ENCODE measurements around the gene EMC7.

The EMC7 gene

DNA sequence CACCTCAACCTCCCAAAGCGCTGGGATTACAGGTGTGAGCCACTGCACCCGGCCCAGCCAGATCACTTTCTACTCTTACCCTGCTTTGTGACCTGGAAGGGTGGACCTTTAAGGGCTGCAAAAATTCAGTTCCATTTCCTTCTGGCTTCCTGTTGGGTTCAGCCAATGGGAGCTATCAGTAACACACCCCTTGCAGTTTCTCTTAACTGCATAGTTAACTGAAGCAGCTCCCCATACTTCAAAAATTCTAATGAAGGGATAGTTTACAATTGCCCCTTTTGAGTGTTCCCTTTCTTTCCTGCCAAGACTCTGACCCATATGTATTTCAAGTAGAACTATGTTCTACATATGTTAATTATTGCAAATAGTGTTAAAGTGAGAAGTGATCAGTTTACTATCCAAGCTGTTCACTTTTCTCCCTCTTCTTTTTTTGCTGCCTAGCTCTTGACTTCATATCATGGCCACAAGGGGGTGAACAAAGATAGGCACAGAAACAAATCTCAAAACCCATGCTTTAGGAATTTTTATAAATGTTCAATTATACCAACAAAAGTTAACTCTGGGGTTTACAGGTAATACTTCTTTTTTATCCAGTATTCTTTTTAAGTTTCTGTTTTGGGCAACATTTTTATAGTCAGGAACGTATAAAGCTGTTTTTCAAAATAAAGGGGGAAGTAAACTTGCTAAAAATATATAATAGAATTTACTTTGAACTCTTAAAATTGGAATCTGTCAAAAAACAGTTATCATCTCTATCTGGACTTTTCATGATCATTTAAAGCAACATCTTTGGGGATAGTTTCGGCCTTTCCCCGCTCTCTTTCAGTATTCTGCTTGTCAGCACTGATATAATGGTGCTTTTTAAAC is 8.4 kb upstream of the EMC7 start:
- no peak overlapping the region for H3K27ac Mint-ChIP-seq

DNA sequence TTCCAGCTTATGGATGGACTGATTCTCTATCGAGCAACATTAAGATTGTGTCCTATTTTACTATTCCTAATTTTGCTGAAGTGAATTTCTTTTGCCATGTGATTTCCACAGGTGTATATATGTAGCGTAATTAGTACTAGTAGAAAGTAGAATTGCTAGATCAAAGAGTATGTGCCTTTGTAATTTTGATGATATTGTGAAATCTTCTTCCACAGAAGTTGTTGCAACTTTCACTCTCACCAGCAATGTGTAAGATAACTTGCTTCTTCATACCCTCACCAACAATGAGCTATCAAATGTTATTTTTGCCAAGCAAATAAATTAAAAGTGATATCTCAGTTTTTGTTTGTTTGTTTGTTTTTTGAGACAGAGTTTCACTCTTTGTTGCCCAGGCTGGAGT is 5.7 kb upstream of the EMC7 start:
- peaks cover under 1% of the 10 kb centered on the region for H3K36me3 Mint-ChIP-seq
- no peak overlapping the region for H3K4me3 Mint-ChIP-seq
- H3K9me3 Mint-ChIP-seq, result no peaks in the 10 kb centered on the region
- H3K27ac Mint-ChIP-seq, result no peak overlapping the region
- no peak for DNase-seq (ENCODE audit: low spot score in 2 of 2)
- no peak for ATAC-seq
- peaks cover under 1% of the 10 kb centered on the region for H3K4me1 Mint-ChIP-seq

More for the DNA sequence above, 8.4 kb upstream of the EMC7 start:
- no peaks in the 10 kb centered on the region for H3K4me1 Mint-ChIP-seq
- H3K36me3 Mint-ChIP-seq, result no peaks in the 10 kb centered on the region
- H3K4me3 Mint-ChIP-seq, result no peak overlapping the region
- no peak for ATAC-seq
- no peak for DNase-seq (ENCODE audit: low spot score in 2 of 2)
- no peaks in the 10 kb centered on the region for H3K9me3 Mint-ChIP-seq

DNA sequence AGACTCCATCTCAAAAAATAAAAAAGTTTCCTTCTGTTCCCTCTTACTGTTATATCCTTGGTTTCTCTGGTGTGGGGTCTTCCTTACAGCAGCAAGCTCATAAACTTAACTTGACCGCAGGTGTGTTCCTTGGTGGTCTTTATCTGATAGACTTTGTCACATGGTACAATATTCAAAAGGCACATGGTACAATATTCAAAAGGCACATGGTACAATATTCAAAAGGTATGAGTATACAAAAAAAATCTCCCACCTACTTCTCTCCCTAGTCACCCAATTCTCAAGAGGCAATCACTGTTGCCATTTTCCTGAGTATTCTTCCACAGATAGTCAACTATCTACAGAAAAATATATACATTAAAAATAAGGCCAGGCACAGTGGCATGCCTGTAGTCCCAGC is 4.8 kb upstream of the EMC7 start:
- Mint-ChIP-seq H3K4me1 (peaks cover 10% of the 10 kb centered on the region), H3K27ac (no peak overlapping the region)

GRCh38 chr15:34102175-34102925 is 688 bp upstream of the EMC7 start:
- Mint-ChIP-seq H3K36me3 (peaks cover 22% of the 10 kb centered on the region), H3K27ac (peak overlapping the region; percentile 100), H3K4me1 (peaks cover 22% of the 10 kb centered on the region), H3K9me3 (no peaks in the 10 kb centered on the region), H3K4me3 (peak overlapping the region; percentile 100)
- no peak for DNase-seq (ENCODE audit: low spot score in 2 of 2)
- no peak for ATAC-seq

More for the DNA sequence above, 4.8 kb upstream of the EMC7 start:
- Mint-ChIP-seq H3K36me3 (peaks cover 10% of the 10 kb centered on the region), H3K4me3 (no peak overlapping the region), H3K9me3 (no peaks in the 10 kb centered on the region)
- ATAC-seq (no peak), DNase-seq (ENCODE audit: low spot score in 2 of 2) (no peak)

DNA sequence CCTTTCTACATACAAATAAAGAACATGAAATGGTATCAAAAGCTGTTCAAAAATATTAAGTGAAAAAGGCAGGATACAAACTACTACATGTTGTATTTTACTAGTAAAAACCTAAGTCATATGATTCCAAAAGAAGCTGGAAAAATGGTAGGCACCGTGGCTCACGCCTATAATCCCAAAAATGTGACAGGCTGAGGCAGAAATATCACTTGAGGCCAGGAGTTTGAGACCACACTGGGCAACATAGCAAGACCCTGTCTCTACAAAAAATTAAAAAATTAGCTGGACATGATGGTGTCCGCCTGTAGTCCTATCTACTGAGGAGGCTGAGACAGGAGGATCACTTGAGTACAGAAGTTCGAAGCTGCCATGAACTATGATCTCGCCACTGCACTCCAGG is 1.7 kb downstream of the EMC7 start:
- Mint-ChIP-seq H3K4me3 (peak overlapping the region; percentile 100), H3K36me3 (peaks cover 36% of the 10 kb centered on the region), H3K4me1 (peaks cover 22% of the 10 kb centered on the region), H3K27ac (peak overlapping the region; percentile 100), H3K9me3 (no peaks in the 10 kb centered on the region)
- no peak for ATAC-seq
- no peak for DNase-seq (ENCODE audit: low spot score in 2 of 2)

- Mint-ChIP-seq H3K4me3 (no peak overlapping the region), H3K4me1 (no peaks in the 10 kb centered on the region), H3K9me3 (no peaks in the 10 kb centered on the region), H3K27ac (no peak overlapping the region), H3K36me3 (peaks cover 83% of the 10 kb centered on the region)
- DNase-seq (ENCODE audit: low spot score in 2 of 2) (no peak), ATAC-seq (no peak)
These were observed 15.9 kb downstream of the EMC7 start for GRCh38 chr15:34085746-34086145.

- Mint-ChIP-seq H3K36me3 (peaks cover 70% of the 10 kb centered on the region), H3K4me1 (no peaks in the 10 kb centered on the region), H3K9me3 (no peaks in the 10 kb centered on the region), H3K27ac (no peak overlapping the region), H3K4me3 (no peak overlapping the region)
- no peak for ATAC-seq
- DNase-seq (ENCODE audit: low spot score in 2 of 2), result no peak
These were observed 17.6 kb downstream of the EMC7 start for GRCh38 chr15:34084086-34084485.

GRCh38 chr15:34079904-34080303 is 21.8 kb downstream of the EMC7 start:
- H3K27ac Mint-ChIP-seq, result no peak overlapping the region
- no peak overlapping the region for H3K4me3 Mint-ChIP-seq
- H3K9me3 Mint-ChIP-seq, result no peaks in the 10 kb centered on the region
- no peaks in the 10 kb centered on the region for H3K4me1 Mint-ChIP-seq
- H3K36me3 Mint-ChIP-seq, result peaks cover 28% of the 10 kb centered on the region
- DNase-seq (ENCODE audit: low spot score in 2 of 2) (no peak), ATAC-seq (no peak)

DNA sequence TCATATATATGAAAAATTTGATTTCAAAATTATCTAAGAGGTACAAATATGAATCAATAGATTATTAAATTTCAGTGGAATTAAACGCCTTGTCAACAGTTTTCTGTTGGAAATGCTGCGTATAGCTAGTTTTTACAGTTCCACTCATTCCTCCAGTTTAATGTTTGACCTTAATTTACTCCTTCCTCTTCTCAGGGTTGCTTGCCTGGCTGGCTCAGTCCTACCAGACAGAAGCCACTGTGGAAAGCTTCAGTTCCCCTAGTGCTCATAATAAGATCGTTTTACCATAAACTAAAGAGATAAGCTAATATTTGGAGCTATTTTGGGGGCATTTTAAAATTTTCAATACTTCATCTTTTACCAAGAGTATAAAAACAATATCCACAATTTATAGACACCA is 22.8 kb downstream of the EMC7 start:
- ATAC-seq (no peak), DNase-seq (ENCODE audit: low spot score in 2 of 2) (no peak)
- H3K36me3 Mint-ChIP-seq, result peaks cover 18% of the 10 kb centered on the region

DNA sequence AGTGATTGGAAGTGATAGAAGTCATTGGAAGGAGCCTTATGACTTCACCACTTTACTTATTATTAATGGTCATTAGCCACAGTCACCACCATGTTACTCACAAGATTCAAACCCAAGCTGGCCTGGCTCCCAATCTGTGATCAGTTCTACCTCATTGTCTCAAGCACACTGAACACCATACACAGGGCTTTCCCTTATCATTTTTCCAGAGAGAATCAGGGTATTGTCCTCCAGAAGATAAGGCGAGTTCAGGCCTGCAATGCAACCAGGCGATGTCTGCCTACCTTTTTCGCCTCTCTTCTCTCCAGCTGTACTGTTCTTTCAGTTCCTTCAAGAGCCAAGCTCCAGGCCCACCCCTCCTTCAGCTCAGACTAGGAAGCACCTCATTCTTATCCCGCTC is 24.9 kb downstream of the EMC7 start:
- no peaks in the 10 kb centered on the region for H3K4me1 Mint-ChIP-seq
- no peaks in the 10 kb centered on the region for H3K36me3 Mint-ChIP-seq
- DNase-seq (ENCODE audit: low spot score in 2 of 2) (no peak), ATAC-seq (no peak)
- H3K4me3 Mint-ChIP-seq, result no peak overlapping the region
- no peaks in the 10 kb centered on the region for H3K9me3 Mint-ChIP-seq
- H3K27ac Mint-ChIP-seq, result no peak overlapping the region

More for the DNA sequence above, 22.8 kb downstream of the EMC7 start:
- H3K9me3 Mint-ChIP-seq, result no peaks in the 10 kb centered on the region
- H3K4me3 Mint-ChIP-seq, result no peak overlapping the region
- H3K4me1 Mint-ChIP-seq, result no peaks in the 10 kb centered on the region
- no peak overlapping the region for H3K27ac Mint-ChIP-seq

GRCh38 chr15:34070003-34070402 is 31.7 kb downstream of the EMC7 start:
- no peaks in the 10 kb centered on the region for H3K4me1 Mint-ChIP-seq

DNA sequence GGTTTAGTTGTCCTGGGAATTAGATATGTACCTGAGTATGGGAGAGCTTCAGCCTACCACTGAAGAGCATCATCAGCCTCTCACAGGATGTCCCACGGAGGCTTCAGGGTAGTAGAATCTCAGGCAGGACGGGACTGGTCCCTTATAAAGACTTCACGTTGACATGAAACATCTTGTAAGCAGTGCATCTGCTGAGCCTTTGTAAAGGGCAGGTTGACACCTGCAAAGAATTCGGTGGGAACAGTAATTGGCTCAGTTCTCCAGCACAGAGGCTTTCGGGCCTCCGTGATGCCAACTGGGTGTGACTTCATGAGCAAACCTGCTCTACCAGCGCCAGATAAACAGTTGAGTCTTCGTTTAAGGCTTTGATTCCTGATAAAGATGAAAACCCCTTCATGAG is 35.7 kb downstream of the EMC7 start:
- Mint-ChIP-seq H3K27ac (no peak overlapping the region), H3K4me3 (no peak overlapping the region), H3K36me3 (no peaks in the 10 kb centered on the region), H3K4me1 (no peaks in the 10 kb centered on the region), H3K9me3 (no peaks in the 10 kb centered on the region)
- ATAC-seq (no peak), DNase-seq (ENCODE audit: low spot score in 2 of 2) (no peak)

More at GRCh38 chr15:34070003-34070402, 31.7 kb downstream of the EMC7 start:
- no peak overlapping the region for H3K4me3 Mint-ChIP-seq
- DNase-seq (ENCODE audit: low spot score in 2 of 2), result no peak
- no peak overlapping the region for H3K27ac Mint-ChIP-seq
- no peaks in the 10 kb centered on the region for H3K9me3 Mint-ChIP-seq
- H3K36me3 Mint-ChIP-seq, result no peaks in the 10 kb centered on the region
- ATAC-seq, result no peak

DNA sequence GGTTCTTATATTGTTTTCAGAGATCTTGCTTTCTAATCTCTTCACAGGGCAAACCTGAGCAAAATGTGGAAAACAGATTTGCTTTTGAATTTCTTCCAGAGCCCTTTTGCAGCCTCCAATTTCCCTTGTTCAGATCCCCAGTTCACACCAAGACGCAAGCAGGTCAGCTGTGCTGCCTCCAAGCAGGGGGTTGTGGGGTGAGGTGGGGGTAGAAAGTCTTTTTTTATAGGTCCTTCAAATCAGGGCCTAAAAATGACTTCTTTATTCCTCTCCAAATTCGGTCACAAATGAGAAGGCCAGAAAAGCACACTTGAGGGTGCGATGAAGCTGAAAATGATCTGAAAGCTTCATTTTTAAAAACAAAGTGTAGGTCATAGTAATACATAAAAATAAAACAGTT is 36.4 kb downstream of the EMC7 start:
- Mint-ChIP-seq H3K4me3 (no peak overlapping the region), H3K9me3 (no peaks in the 10 kb centered on the region), H3K36me3 (no peaks in the 10 kb centered on the region), H3K27ac (no peak overlapping the region), H3K4me1 (no peaks in the 10 kb centered on the region)
- no peak for DNase-seq (ENCODE audit: low spot score in 2 of 2)
- no peak for ATAC-seq

DNA sequence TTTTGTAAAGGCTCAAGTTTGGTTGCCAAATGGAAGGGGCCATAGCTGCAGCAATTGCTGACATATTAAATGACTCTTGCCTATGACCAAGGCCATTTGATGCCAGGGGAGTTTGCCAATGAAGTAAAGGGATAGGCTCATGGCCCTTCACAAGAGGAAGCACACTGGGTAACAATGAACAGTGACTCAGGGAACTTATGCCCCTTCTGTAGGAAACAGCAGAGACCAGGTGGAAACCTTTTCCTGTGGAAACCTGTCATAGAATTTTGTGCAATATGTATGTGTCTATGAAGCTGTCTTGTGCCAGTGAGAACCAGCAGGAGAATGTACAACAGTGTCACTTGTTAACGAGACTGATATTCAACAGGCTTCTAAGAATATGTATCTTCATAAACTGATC is 37.2 kb downstream of the EMC7 start:
- no peaks in the 10 kb centered on the region for H3K4me1 Mint-ChIP-seq
- ATAC-seq (no peak), DNase-seq (ENCODE audit: low spot score in 2 of 2) (no peak)
- no peaks in the 10 kb centered on the region for H3K36me3 Mint-ChIP-seq
- peak overlapping the region; percentile 23 for H3K27ac Mint-ChIP-seq
- H3K9me3 Mint-ChIP-seq, result no peaks in the 10 kb centered on the region
- no peak overlapping the region for H3K4me3 Mint-ChIP-seq

GRCh38 chr15:34059946-34060345 is 41.7 kb downstream of the EMC7 start:
- no peaks in the 10 kb centered on the region for H3K9me3 Mint-ChIP-seq
- no peak for ATAC-seq
- peak overlapping the region; percentile 20 for H3K27ac Mint-ChIP-seq
- H3K4me3 Mint-ChIP-seq, result no peak overlapping the region
- no peaks in the 10 kb centered on the region for H3K4me1 Mint-ChIP-seq
- H3K36me3 Mint-ChIP-seq, result no peaks in the 10 kb centered on the region
- no peak for DNase-seq (ENCODE audit: low spot score in 2 of 2)

DNA sequence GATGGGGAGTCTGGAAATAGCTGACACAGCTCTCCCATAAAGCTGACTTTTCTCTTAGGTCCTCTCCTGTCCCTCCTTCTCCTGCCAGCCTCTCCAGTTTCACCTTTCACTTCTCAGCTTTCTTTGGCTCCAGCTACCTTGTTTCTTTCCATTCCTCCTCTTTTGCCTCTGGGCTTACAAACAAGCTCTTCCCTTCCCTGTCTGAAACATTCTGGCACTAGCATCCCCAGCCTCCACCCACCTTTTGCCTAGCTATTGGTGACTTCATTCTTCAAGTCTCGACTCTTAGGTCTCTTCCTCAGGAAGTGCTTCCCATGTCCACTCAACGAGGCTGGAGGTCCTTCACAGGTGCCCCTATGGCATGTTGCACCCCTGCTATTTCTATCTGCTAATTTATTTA is 42.2 kb downstream of the EMC7 start:
- Mint-ChIP-seq H3K4me1 (no peaks in the 10 kb centered on the region), H3K27ac (peak overlapping the region; percentile 20), H3K4me3 (no peak overlapping the region), H3K9me3 (no peaks in the 10 kb centered on the region), H3K36me3 (no peaks in the 10 kb centered on the region)
- ATAC-seq (no peak), DNase-seq (ENCODE audit: low spot score in 2 of 2) (no peak)
